PC-9 (cell line): ENCODE measurements around the gene U2SURP.

Source experiments
- EZH2 ChIP-seq: fragments of 200-600 bp; sonication (generic); IDR thresholded peaks from 2 replicates; pipeline ENCODE4 v1.8.0; 2017; ENCODE audit warnings: antibody characterized with exemption, low read depth
- TF ChIP-seq, protein P1 (sequence below): fragments of 200-600 bp; sonication (generic); conservative IDR thresholded peaks from 2 replicates; pipeline ENCODE4 v1.6.1; 2017; ENCODE audit warnings: mixed run types, antibody characterized with exemption, mild to moderate bottlenecking, moderate library complexity

DNA sequence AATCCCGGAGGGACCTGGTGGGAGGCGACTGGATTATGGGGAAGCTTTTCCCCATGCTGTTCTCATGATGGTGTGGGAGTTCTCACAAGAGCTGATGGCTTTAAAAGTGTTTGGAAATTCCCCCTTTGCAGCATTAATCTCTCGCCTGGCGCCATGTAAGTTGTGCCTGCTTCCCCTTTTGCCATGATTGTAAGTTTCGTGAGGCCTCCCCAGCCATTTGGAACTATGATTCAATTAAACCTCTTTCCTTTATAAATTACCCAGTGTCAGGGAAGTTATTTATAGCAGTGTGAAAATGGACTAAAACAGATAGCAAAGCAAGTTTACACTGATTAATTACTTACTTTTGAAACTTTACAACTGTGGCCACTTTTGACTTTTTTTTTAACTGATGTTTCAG lies 10.6 kb upstream of the U2SURP start:
- no peak for TF ChIP-seq EZH2
- TF ChIP-seq, protein P1, sequence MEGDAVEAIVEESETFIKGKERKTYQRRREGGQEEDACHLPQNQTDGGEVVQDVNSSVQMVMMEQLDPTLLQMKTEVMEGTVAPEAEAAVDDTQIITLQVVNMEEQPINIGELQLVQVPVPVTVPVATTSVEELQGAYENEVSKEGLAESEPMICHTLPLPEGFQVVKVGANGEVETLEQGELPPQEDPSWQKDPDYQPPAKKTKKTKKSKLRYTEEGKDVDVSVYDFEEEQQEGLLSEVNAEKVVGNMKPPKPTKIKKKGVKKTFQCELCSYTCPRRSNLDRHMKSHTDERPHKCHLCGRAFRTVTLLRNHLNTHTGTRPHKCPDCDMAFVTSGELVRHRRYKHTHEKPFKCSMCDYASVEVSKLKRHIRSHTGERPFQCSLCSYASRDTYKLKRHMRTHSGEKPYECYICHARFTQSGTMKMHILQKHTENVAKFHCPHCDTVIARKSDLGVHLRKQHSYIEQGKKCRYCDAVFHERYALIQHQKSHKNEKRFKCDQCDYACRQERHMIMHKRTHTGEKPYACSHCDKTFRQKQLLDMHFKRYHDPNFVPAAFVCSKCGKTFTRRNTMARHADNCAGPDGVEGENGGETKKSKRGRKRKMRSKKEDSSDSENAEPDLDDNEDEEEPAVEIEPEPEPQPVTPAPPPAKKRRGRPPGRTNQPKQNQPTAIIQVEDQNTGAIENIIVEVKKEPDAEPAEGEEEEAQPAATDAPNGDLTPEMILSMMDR: no peak
